HG03103 (cell line): ENCODE results near the gene IGSF21.

Source experiments
- ATAC-seq: cut with Tn5 transposase; IDR thresholded peaks from one replicate; pipeline ENCODE4 v1.9.1; 2021; ENCODE audit warnings: low read depth; ENCODE audit not compliant: unreplicated experiment

The IGSF21 gene

GRCh38 chr1:18247151-18247550 is 139.6 kb downstream of the IGSF21 start:
- ATAC-seq: no peak

GRCh38 chr1:18249631-18250030 is 142.0 kb downstream of the IGSF21 start:
- ATAC-seq: no peak

- ATAC-seq: no peak
Observed at GRCh38 chr1:18253093-18253492, 145.5 kb downstream of the IGSF21 start.

DNA sequence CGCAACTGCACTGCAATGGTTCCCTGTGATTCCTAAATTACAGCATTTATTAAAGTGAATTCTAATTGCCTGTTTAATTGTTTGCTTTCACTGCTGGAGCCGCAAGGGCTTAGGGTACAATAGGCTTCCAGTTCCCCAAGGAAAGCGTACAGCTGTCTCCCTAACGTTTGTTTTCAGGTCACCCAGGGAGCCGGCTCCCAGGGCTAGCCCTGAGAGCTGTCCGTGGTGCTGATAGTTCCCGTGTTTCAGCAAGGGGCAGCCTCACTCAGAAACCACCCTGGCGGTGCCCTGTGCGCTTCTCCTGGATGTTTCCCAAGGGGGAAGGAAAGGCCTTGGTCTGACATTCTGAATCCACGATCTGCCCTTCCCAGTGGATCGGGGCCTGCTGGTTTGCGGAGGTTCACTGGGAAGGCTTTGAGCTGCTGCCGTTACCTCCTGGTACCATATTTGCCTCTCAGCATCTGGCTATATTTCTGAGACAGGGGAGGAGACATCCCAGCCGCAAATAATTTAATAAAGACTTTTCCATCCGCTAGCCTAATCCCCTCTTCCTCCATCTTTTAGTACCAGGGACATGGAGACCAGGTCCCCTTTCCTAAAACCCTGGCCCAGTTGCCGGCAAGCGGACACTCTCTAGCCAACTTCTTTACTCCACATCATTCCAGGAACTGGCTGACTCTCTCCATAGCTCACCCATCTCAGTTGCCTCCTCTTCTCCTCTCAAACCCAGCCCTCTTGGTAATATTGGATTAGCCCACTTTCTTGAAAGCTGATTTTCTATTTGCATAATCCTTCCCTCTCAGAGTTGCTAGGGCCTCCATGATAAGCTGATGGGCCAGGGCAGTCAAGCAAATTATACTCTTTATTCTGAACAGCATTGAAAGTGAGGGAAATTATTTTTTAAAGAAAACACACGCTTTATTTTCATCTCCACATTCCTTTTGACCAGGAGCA is 149.0 kb downstream of the IGSF21 start:
- no peak for ATAC-seq

DNA sequence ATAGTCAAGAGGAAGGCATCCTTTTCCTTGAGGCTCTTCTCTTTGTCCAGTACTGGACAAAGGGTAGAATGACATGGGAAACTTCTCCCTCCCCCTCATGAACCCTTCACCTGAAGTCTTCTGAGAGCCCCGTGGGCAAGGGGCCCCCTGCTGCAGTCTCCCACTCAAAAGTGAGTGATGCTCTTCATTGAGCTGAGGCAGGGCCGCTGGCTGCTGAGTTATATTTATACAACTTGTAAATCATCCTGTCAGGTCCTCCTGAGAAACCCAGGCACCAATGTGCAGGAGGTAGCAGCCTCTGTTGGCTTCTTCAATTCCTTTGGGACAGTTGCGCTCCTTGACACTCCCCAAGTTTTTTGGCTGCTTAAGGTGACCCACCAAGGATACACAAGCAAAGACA is 150.2 kb downstream of the IGSF21 start:
- ATAC-seq: no peak

DNA sequence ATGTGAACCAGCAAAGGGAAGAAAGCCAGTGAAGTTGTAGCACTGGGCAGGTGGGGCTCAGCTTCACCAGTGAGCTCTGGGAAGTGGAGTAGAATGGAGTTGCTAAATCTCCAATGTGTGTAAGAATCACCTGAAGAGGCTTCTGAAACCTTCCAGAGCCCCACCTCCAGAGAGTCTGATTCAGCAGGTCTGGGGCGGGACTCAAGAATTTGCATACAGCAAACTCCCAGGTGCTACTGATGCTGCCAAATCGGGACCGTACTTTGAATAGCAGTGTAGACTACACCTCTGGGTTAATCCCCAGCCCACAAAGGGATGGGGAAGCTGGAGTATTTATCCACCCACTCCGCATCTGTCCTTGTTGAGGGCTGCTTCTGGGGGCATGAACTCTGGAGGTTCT is 154.3 kb downstream of the IGSF21 start:
- ATAC-seq: no peak

DNA sequence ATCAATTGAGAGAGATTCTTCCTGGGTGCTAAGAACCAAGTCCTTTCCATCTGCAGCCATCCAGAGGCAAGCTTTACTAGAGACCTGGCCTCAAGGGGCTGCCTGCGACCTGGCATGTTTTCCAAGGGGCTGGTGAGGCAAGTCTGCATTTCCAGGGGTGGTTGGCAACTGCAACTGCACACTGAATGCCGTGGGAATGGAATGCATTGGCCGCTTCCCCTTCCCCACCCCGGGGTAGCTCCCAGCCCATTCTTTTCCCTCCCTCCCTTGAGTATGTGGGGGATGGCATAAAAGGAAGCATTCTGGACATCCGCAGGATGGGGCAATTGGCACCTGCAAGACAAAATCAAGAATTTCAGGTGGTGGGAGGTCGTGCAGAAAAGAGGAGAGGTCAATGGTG is 155.1 kb downstream of the IGSF21 start:
- ATAC-seq: no peak

DNA sequence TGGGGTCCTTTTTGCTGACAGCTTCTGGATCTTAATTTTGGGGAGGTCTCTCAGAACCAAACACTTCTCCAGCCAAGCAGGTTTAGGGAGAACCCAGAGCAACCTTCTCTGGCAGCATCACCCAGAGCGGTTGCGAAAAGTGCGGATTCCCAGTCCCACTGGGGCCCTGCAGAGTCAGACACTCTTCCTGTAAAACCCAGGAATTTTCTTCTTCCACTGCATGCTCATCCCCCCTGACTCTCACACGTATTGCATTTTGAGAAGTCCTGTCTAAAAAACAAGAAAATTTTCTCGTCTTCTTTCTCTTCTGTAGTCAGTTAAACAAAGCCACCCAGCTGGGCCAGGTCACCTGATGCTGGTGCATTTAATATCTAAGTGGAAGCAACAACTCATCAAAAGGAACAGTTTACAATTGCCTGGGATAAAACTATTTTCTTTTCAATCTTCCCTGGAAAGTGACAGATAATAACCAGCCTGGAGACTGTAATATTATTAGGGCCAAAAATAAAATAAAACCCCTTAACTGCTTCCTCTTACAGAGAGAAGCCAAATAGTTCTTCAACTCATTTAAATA is 156.0 kb downstream of the IGSF21 start:
- no peak for ATAC-seq

DNA sequence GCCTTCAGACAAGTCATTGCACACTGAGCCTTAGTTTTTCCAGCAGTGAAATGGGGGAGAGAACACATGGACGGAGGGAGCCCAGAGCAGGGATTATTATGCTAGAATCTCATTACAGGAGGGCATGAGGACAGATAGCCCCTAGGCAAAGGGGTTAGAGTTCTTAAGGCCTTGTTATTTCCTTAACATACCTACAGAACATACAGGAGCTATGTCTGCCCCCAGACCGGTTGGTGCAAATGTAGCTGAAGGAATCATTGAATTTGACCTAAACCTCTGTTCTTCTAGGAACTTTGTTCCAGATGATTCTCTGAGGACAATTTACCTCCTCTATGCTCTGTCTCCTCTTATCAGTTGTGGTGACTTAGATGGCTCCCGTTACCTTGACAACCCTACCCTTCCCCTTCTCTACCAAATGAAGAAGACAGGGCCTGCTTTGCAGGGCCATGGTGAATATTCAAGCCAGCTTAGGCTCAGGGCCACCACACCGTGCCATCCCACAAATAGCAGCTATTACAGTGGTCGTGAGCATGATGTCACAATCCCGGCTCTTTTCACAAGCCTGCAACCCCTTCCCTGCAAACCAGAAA is 156.9 kb downstream of the IGSF21 start:
- ATAC-seq: no peak

GRCh38 chr1:18265641-18266040 is 158.0 kb downstream of the IGSF21 start:
- ATAC-seq: no peak

GRCh38 chr1:18266391-18266790 is 158.8 kb downstream of the IGSF21 start:
- ATAC-seq: no peak

GRCh38 chr1:18271336-18271735 is 163.7 kb downstream of the IGSF21 start:
- ATAC-seq: no peak

- no peak for ATAC-seq
Observed at GRCh38 chr1:18278946-18279345, 171.3 kb downstream of the IGSF21 start.

DNA sequence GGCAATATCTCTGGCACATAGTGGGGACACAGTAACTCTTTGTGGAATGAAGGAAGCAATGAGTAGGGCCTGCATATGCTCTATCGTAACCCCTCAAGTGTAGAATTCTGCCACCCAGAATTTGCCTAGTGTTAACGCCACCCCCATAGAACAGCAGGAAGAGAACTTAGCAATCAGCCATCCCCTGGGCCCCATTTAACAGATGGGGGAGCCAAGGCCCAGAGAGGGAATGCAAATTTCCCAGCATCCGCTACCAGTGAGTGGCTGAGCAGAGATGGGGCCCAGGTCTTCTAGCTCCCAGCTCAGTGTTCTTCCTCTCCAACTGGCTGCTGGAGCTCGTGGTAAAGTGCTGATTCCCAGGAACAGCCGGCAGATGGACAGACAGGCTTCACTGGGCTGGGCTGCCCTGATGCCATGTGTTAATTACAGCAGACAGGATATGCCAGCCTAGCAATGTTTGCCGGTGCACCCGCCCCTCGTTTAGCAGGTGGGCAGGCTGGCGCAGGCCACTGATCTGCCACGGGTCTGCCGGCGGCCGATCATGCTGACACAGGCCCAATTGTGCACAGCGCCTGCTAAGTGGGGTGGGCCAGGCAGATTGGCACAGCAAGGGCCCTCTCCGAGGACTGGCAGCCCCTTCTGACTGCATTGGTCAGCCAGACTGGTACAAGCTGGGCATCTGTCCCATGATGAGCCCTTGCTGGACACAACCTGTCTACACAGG is 171.9 kb downstream of the IGSF21 start:
- ATAC-seq: no peak

- ATAC-seq: no peak
Observed at GRCh38 chr1:18280956-18281355, 173.4 kb downstream of the IGSF21 start.

DNA sequence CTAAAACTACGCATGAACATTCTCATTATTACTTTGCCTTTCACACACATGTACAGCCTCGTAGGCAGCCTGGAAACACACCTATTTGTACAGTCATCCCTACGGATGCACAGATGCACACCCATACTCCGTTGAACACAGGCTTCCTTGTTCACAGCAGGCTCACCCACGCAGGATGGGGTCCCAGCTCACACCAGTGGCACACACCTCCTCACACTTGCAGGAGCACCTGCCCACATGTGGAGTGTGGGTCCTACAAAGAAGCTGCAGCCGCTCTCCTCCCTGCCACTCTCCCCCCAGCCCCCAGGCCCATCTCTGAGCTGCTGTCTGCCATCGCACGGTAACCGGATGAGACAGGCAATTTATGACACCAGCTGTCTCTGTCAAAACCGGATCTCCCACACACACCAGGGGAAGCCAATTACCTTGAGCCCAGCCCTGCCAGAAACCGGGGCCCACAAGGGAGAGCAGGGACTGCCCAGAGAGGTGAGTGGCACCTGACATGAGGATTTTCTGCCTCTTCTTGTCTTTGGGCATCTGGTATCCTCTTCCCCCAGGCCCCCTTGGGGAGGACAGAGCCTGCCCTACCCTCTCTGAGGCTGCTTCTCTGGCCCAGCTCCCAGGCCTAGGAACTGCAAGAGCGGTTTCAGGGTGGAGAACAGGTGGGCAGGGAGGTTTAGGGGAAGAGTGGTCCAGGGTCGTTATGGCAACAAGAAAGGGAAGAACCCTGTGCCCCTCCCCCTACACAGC is 175.4 kb downstream of the IGSF21 start:
- ATAC-seq: no peak

GRCh38 chr1:18283601-18284385 is 176.2 kb downstream of the IGSF21 start:
- no peak for ATAC-seq

DNA sequence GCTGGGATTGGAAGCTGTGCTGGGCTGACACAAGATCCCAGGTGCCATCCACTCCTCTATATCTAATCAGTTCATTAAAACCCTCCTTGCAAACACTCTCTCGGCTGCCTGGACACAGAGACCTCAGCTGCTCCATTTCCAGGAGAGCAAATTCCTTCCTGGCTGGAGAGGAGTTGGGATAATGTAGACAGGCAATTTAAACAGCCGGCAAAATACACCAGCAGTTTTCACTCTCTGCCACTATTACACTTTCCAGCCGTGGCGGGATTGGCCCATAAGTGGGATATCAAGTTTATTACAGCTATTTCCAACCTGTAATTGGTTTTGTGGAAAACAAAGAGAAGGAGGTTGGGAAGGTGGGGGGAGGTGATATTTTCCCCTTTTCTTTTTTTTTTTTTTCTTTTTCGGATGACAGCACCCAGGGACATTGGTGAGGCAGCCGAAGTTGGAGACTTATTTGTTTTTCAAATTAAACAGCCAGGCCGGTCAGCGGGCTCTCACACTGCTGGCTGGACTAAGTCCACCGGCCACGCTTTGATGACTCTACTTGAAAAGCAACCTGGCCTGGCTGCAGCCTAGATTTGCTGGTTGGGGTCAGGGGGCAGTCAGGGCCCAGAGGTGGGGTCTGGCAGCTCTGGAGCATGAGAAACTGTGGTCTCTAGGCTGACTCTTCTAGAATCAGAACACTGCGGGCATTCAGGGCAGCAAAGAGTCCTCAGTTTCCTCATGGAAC is 177.4 kb downstream of the IGSF21 start:
- no peak for ATAC-seq

DNA sequence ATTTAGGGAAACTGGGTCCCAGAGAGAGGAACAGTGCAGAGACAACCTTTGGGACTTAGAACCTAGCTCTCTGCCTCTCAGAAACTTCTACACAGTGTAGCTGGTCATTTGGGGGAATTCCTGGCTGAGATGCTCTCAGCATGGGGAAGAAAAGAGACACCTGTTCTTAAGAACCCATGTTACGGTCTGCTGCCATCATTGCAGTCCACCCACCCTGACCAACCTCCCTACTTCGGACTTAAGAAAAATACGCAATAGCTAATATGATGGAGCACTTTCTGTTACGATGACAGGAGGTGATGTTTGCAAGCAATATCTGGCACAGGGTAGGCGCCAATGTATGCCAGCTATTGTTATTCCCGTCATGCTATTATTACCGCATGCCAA is 177.9 kb downstream of the IGSF21 start:
- ATAC-seq: no peak
